NK-92 (cell line): ENCODE results near the gene IRF3.

Experiments used
- DNase-seq: peaks from one replicate; lab custom pipeline; 2025; ENCODE audit not compliant: unreplicated experiment; lab: John Stamatoyannopoulos, UW

Gene IRF3

GRCh38 chr19:49672131-49672919, 6.7 kb upstream of the IRF3 start:
- DNase-seq: no peak

- DNase-seq: no peak
Measured at GRCh38 chr19:49669516-49669915, 3.9 kb upstream of the IRF3 start.

GRCh38 chr19:49667473-49667872, 1.8 kb upstream of the IRF3 start:
- DNase-seq: no peak

GRCh38 chr19:49666120-49666444, 425 bp upstream of the IRF3 start:
- no peak for DNase-seq

DNA sequence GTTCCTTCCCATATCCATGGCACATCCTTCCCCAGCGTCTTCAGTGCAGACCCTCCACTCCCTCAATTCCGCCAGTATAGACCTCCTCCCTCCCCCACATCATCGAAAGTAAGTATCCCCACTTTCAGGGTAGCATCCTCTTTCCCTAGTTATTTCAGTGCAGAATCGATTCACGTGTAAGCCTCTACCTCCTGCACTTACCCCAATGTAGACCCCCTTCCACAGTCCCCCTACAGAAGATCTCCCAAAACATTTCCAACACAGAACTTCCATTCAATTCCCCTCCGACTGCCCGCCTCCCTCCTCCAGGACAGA, 664 bp downstream of the IRF3 start:
- no peak for DNase-seq

DNA sequence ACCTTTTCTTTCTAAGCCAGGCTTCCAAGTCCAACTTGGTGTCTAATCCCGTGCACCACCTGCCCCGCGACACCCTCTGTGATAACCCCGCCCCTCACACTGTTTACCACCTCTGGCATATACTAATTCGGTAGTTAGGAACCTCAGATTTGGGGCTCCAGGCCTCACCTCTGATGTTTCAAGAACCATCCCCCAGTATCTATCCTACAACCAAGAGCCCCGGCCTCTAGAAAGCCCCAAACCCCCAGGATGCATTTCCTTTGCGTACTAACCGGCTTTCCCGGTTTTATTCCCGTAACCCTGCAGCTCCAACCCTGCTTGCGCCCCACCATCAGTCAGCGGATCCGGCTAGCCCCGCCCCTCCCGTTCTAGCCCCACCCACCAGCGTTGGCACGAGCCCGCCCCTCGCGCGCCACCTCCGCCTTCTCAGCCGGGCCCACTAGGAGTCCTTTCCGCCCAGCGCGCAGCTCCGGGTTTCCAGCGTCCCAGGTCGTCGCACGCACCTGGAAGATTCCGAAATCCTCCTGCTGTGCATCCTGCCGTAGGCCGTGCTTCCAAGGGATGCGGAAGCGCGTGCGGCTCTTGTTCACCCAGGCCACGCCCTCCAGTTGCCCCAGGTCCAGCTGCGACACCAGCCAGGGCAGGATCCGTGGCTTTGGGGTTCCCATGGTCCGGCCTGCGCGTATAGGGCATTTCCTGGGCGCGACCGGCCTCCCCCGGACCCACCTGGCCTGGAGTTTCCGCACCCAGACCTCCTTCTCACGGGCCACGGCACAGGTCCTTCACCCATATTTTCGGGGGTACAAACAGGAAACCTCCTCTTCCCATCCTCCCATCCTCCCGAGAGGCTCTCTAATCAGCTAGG, 1.3 kb downstream of the IRF3 start:
- peak; percentile 51 for DNase-seq

DNA sequence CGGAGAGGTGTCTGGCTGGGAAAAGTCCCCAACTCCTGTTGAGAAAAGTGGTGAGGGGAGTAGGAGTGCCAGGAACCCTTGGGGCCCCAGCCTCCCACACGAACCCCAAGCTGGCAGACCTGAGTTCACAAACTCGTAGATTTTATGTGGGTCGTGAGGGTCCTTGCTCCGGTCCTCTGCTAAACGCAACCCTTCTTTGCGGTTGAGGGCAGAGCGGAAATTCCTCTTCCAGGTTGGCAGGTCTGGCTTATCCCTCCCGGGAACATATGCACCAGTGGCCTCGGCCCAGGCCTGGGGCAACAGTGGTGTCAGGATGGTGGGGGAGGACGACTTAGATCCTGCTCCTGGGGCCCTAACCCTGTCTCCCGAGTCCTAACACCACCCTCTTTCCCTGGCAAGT, 2.4 kb downstream of the IRF3 start:
- DNase-seq: no peak

DNA sequence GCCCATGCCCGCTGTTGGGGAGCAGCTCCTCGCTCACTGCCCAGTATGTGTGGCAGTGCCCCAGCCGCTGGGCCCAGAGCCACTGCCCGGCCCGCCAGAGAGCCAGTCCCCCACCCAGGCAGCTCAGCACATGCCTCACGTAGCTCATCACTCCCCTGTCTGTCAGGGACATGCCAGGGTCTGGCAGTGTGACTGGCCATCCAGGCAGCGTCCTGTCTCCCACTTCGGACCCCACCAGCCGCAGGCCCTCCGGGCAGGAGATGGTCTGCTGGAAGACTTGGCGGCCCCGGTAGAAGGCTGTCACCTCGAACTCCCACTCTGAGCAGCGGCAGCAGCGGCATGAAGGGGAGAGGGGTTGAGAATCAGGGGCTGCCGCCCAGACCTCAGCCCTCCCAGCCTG, 3.6 kb downstream of the IRF3 start:
- no peak for DNase-seq

DNA sequence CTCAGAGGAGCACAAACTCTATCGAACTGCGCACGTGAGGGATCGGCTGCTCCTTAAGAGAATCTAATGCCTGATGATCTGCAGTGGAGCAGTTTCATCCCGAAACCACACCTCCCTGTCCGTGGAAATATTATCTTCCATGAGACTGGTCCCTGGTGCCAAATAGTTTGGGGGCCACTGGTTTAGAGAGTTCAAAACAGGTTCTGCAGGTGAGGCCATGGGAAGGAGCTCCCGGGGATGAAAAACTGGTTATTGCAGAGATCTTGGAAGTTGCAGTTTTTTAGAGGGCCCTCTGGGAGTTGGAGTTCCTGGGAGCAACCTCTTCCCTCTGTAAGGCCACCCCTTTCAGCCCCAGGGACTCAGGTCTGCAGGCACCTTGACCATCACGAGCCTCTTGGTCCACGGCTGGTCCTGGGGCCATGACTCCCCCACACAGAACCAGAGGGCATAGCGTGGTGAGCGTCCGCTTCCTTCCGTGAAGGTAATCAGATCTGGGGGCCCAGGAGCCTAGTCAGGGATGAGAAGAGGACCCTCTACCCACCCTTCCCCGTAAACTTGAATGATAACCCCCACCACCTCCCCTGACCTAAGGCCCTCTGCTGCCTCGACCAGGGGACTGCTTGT, 5.2 kb downstream of the IRF3 start:
- DNase-seq: no peak

DNA sequence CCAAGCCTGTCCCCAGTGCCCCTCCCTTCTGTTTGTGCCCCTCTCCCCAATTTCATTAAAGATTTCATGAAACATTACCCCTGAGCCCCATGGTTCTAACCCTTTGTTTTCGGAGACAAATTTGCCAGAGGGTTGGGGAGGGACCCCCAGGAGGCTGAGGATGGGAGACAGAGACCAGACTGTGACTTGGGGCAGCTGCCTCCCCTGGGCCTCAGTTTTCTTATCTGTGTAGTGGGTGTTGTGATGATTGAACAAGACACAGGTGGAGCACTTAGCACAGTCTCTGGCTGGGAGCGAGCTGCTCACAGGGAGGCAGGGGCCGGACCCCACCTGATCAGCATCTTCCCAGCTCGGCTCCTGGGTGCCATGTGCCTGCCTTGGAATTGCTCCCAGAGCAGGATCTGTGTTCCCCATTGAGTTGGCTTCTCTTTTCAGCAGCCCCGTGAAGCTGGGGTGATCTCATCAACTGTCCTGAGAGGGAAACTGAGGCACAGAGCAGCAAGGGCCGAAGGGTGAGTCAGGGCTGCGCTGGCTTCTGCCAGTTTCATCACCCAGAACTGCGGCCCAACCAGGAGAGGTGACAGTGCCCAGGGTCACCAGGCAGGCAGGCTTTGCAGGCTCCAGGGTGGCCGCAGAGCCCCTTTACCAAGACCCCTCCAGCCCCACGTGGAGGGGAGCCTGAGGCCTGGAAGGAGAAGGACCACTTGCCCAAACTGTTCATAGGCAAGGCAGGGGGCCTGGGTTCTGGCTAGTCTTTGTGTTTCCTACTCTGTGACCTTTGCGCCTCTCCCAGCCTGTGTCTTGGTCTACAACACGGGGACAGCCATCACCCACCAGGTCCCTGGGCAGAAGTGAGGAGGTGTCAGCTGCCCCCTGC, 6.9 kb downstream of the IRF3 start:
- no peak for DNase-seq

DNA sequence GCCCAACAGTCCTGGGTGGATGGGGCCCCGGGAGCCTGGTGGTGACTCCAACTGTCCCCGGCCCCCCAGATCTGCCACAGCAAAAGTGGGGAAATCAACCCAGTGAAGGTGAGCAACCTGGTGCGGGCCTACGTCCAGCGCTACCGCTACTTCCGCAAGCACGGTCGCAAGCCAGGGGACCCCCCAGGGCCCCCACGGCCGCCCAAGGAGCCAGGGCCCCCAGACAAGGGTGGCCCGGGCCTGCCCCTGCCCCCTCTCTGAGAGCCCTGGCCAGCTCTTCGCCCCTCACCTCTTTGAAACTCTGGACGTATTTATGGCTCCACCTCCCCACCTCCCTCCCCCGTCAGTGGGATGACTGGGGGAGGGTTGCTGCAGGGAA, 7.5 kb downstream of the IRF3 start:
- no peak for DNase-seq

GRCh38 chr19:49657493-49658138, 8.0 kb downstream of the IRF3 start:
- no peak for DNase-seq

- no peak for DNase-seq
Measured at GRCh38 chr19:49656456-49657109, 9.1 kb downstream of the IRF3 start.

GRCh38 chr19:49655570-49656455, 9.8 kb downstream of the IRF3 start:
- no peak for DNase-seq

- no peak for DNase-seq
Measured at GRCh38 chr19:49654581-49654980, 11.1 kb downstream of the IRF3 start.

DNA sequence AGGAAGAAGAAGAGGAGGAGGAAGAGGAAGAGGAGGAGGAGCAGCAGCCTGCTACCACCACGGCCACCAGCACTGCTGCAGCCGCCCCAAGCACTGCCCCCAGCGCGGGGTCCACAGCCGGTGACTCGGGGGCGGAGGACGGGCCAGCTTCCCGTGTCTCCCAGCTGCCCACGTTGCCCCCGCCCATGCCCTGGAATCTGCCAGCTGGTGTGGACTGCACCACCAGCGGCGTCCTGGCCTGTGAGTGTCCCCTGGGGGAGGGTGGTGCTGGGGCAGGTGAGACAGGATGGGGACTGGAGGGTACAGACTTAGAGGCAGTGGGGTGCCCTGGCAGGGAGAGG, 12.2 kb downstream of the IRF3 start:
- DNase-seq: no peak

DNA sequence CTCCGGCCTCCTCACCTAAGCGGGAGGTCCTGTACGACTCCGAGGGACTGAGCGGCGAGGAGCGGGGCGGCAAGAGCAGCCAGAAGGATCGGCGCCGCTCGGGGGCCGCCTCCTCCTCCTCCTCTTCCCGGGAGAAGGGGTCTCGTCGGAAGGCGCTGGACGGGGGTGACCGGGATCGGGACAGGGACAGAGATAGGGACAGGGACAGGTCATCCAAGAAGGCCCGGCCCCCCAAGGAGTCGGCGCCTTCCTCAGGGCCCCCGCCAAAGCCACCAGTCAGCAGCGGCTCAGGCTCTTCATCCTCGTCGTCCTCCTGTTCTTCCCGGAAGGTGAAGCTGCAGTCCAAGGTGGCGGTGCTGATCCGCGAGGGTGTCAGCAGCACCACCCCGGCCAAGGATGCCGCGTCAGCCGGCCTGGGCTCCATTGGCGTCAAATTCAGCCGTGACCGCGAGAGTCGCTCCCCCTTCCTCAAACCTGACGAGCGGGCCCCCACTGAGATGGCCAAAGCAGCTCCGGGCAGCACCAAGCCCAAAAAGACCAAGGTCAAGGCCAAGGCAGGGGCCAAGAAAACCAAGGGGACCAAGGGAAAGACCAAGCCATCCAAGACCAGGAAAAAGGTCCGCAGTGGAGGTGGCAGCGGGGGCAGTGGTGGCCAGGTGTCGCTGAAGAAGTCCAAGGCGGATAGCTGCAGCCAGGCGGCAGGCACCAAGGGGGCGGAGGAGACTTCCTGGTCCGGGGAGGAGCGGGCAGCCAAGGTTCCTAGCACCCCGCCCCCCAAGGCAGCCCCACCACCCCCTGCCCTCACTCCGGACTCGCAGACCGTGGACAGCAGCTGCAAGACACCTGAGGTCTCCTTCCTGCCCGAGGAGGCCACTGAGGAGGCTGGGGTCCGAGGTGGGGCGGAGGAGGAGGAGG, 12.8 kb downstream of the IRF3 start:
- no peak for DNase-seq

DNA sequence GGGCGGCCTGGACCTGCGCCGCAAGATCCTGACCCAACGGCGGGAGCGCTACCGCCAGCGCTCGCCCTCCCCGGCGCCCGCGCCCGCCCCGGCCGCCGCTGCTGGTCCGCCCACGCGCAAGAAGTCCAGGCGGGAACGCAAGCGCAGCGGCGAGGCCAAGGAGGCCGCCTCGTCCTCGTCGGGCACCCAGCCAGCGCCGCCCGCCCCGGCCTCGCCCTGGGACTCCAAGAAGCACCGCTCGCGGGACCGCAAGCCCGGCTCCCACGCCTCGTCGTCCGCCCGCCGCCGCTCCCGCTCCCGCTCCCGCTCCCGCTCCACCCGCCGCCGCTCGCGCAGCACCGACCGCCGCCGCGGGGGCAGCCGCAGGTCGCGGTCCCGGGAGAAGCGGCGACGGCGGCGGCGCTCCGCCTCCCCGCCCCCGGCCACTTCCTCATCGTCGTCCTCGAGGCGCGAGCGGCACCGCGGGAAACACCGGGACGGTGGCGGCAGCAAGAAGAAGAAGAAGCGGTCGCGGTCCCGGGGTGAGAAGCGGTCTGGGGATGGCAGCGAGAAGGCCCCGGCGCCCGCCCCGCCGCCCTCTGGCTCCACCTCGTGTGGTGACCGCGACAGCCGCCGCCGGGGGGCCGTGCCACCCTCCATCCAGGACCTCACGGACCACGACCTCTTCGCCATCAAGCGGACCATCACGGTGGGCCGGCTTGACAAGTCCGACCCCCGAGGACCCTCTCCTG, 13.7 kb downstream of the IRF3 start:
- no peak for DNase-seq
